Aorta (tissue), 5 donors: Measurements from ENCODE around the gene TKT. TPM values are rescaled to one million over a fixed set of nuclear protein-coding genes. Genes with fewer than 3 reads are reported as not detected.
"Not testable (repeated sequence)": the region's sequence is repeated elsewhere in the genome, so short reads cannot be mapped to it uniquely, and the experiment has no call there.

Experiments
- ATAC-seq: fragments of 200-7000 bp; cut with Tn5 transposase; one replicate; pipeline ENCODE4 v1.9.1; 2022; ENCODE audit warnings: moderate library complexity; ENCODE audit not compliant: low FRiP score
- DNase-seq, 2 donors: peaks; one replicate each; pipeline ENCODE4 v3.0.0-alpha.2; 2020
- H3K27ac ChIP-seq, 2 donors: one replicate each; pipeline ENCODE4 v1.5.1; 2013; ENCODE audit warnings: low read length in 2 of 2, mild to moderate bottlenecking in 2 of 2, moderate library complexity in 2 of 2, control low read depth in 1 of 2, inconsistent platforms in 1 of 2, low read depth in 1 of 2
- H3K27me3 ChIP-seq, 2 donors: one replicate each; pipeline ENCODE4 v1.6.1; 2013; ENCODE audit warnings: control low read depth in 1 of 2, low read length in 1 of 2, mild to moderate bottlenecking in 1 of 2, moderate library complexity in 1 of 2; ENCODE audit not compliant: insufficient read depth in 2 of 2, control insufficient read depth in 1 of 2
- H3K36me3 ChIP-seq, 2 donors: one replicate each; pipeline ENCODE4 v1.6.1; 2013; ENCODE audit warnings: control low read depth in 1 of 2, low read length in 1 of 2, mild to moderate bottlenecking in 1 of 2; ENCODE audit not compliant: insufficient read depth in 2 of 2, control insufficient read depth in 1 of 2
- H3K4me1 ChIP-seq, 2 donors: one replicate each; pipeline ENCODE4 v1.6.1; 2013; ENCODE audit warnings: low read length in 2 of 2, control low read depth in 1 of 2, mild to moderate bottlenecking in 1 of 2, moderate library complexity in 1 of 2; ENCODE audit not compliant: insufficient read depth in 2 of 2, control insufficient read depth in 1 of 2
- H3K4me3 ChIP-seq, 2 donors: one replicate each; pipeline ENCODE4 v1.5.1; 2013; ENCODE audit warnings: low read length in 2 of 2, control low read depth in 1 of 2, mild to moderate bottlenecking in 1 of 2
- H3K9me3 ChIP-seq: one replicate; pipeline ENCODE4 v1.6.1; 2013; ENCODE audit warnings: mild to moderate bottlenecking, low read length; ENCODE audit not compliant: control insufficient read depth
- WGBS, 2 donors: extraction: QIAGEN DNeasy Blood & Tissue Kit; methylation state at CpG; one replicate each; pipeline ENCODE4 v1.1.7; 2013; 5-methylcytosine and 5-hydroxymethylcytosine counted together
- intact Hi-C, 2 donors: fragments of 100-400 bp; cut with DNase I; formaldehyde crosslinking; loops; one replicate each; pipeline versions ENCODE4 v1.14.2 to v1.15.0; 2022
- polyA plus RNA-seq, 2 donors: library from polyadenylated mRNA; stranded (reverse); fragments of 200-250 nt; gene quantifications; one replicate each; pipeline ENCODE4 v1.2.3, GENCODE V29; 2013
- total RNA-seq, 2 donors: library from RNA; stranded (reverse); fragmentation: NEBNext Ultra II Directional; extraction: Animal tissue kit (Norgen Biotek cat#: 25700); gene quantifications; one replicate each; pipeline ENCODE4 v1.2.1, GENCODE V29; 2021
- donor health status: healthy with polysubstance abuse.
- donor health status: Bipolar disorder and iron deficiency.
- donor health status: DM: no; HTN: no; CAD: no.
- donor health status: DM: no; HTN: no; CAD: no.
- donor health status: DM: yes; HTN: yes; CAD: no.

Gene TKT
- total and polyA plus RNA-seq, 4 donors, result 92.4 to 208 (median 146) TPM

DNA sequence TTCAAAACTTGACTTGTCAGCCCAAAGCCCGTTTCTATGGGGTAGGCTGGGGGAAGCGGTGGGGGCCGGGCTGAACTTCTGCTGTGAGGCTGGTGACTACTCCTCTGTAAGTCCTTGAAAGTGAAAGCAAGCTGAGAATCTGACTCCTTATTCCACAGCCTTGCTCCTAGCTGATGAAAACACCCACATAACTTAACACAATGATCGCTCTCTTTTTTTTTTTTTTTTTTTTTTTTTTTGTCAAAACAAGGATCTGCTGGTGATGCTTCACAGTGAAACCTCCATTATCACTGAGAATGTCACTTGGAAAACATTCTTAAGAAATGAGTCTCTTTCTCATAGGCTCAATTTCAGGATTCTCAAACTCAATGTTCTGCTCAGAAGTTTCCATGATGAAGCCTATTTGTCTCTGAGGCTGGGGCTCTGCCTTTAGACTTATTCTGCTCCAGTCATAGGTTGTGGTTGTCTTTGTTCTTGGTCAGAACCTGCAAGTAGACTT, 31.4 kb upstream of the TKT start:
- 66 to 71% methylated on average over 4 of the region's 4 CpGs for WGBS, 2 donors
- intact Hi-C loops, result no loop called here
- H3K36me3 ChIP-seq, result peaks cover 1 to 22% of the 10 kb centered on the region in 2 donors
- no peak for DNase-seq
- H3K27ac ChIP-seq, result no peak overlapping the region
- no peaks in the 10 kb centered on the region for H3K4me1 ChIP-seq
- no peak overlapping the region for H3K4me3 ChIP-seq
- no peaks in the 10 kb centered on the region for H3K27me3 ChIP-seq
- no peaks in the 10 kb centered on the region for H3K9me3 ChIP-seq
- no peak for ATAC-seq

DNA sequence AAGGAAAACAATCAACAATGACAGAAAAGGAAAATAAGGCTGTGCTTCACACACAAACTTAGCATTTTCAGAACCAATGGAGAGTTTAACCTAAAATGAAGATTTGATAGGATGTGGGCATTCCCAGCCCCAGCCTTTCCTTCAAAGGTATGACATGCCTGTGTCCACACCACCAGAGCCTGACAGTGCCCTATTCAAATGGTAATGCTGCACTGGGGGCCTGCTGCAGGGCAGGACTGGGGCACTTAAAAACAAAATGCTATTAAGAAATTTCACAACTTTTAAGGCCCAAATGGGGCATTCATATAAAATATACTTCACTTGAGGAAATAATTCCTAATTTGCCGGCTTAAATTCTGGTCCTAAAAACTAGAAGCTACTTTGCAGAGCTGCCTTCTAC, 30.9 kb upstream of the TKT start:
- H3K27me3 ChIP-seq, result no peaks in the 10 kb centered on the region
- no peaks in the 10 kb centered on the region for H3K4me1 ChIP-seq
- H3K27ac ChIP-seq, result no peak overlapping the region
- no peak overlapping the region for H3K4me3 ChIP-seq
- H3K36me3 ChIP-seq, result peaks cover 1 to 22% of the 10 kb centered on the region in 2 donors
- DNase-seq, result no peak
- no peaks in the 10 kb centered on the region for H3K9me3 ChIP-seq
- intact Hi-C loops, result no loop called here
- 52 to 67% methylated on average over 1 of the region's 1 CpG for WGBS, 2 donors
- ATAC-seq, result no peak

- intact Hi-C loops, result no loop called here
- Histone ChIP-seq H3K4me3 (no peak overlapping the region), H3K27ac (no peak overlapping the region), H3K9me3 (no peaks in the 10 kb centered on the region), H3K4me1 (no peaks in the 10 kb centered on the region), H3K36me3 (peaks cover 1 to 18% of the 10 kb centered on the region in 2 donors), H3K27me3 (no peaks in the 10 kb centered on the region)
- ATAC-seq (no peak), DNase-seq (no peak)
- 88 to 89% methylated on average over 8 of the region's 8 CpGs for WGBS, 2 donors
These were observed 26.8 kb upstream of the TKT start for GRCh38 chr3:53282581-53282980.

- intact Hi-C loops, result no loop called here
- H3K4me3 ChIP-seq, result no peak overlapping the region
- no peak overlapping the region for H3K27ac ChIP-seq
- H3K9me3 ChIP-seq, result no peaks in the 10 kb centered on the region
- no peaks in the 10 kb centered on the region for H3K27me3 ChIP-seq
- ATAC-seq, result no peak
- whole genome bisulfite sequencing, 2 donors, result 68 to 79% methylated on average over 4 of the region's 4 CpGs
- DNase-seq, result no peak
- peaks cover 0 to 8% of the 10 kb centered on the region in 2 donors for H3K36me3 ChIP-seq
- no peaks in the 10 kb centered on the region for H3K4me1 ChIP-seq
These were observed 22.8 kb upstream of the TKT start for GRCh38 chr3:53278667-53279066.

DNA sequence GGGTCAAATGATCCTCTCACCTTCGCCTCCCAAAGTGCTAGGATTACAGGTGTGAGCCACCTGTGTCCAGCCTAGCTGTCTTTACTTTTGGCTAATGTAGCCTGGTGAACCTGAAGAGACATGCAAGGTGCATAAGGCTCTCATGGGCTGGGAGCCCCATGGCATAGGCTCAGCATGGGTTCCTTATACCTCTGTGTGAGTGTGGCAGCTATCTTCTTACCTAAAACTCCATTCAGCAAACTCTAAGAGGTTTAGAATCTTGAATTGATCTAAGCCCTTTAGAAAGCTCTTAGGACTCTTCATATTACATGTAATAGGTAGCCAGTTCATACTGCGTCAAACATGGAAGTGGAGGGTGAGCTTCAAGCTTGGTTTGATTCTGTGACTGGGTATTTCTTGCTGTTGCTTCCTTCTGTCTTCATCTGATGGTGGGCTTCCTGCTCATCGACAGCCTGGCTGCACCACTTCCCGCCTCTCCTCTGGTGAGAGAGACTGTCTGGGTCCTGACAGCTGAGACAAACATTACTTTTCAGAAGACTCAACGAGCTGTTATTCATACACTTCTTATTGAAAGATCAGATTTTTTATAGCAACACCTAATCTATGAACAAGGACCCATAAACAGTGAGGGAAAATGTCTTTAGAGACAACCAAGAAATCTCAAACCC, 19.2 kb upstream of the TKT start:
- H3K36me3 ChIP-seq, result no peaks in the 10 kb centered on the region
- H3K27me3 ChIP-seq, result no peaks in the 10 kb centered on the region
- WGBS, 2 donors, result 57 to 59% methylated on average over 5 of the region's 5 CpGs
- intact Hi-C loops, result loop anchor here in 1 of 2 donors (5.0 kb wide), 1 partner anchor 38 kb away; no protein-coding TSS in a partner anchor
- DNase-seq, result no peak
- H3K4me3 ChIP-seq, result no peak overlapping the region
- no peaks in the 10 kb centered on the region for H3K4me1 ChIP-seq
- no peak overlapping the region for H3K27ac ChIP-seq
- no peaks in the 10 kb centered on the region for H3K9me3 ChIP-seq
- no peak for ATAC-seq

DNA sequence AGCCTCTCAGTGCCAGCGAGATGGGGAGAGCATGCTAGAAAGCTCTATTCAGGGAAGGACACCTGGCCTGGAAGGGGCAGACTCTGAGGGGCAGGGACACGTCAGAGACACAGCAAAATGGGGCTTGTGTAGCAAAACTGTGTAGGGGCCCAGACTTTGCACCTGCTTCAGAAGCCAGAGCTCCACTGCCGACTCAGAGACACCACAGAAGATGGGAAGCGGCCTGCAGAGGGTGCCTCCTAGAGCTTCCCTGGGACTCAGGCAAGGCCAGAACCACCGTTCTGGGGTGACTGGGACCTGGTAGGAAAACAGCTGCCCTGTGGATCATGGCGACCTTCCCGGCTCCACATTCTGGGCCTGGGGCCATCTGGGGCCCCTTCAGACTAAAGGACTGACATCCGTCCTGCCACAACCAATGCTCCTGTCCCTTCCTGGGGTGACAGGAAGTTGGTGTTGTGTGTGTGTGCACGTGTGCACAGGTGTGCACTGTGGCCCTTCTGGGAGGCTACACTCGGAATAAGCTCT, 17.4 kb upstream of the TKT start:
- WGBS, 2 donors, result 79 to 84% methylated on average over 10 of the region's 10 CpGs
- intact Hi-C loops, result loop anchor here in 1 of 2 donors (5.0 kb wide), 1 partner anchor 36 kb away; no protein-coding TSS in a partner anchor
- Histone ChIP-seq H3K27me3 (no peaks in the 10 kb centered on the region), H3K4me1 (no peaks in the 10 kb centered on the region), H3K9me3 (no peaks in the 10 kb centered on the region), H3K27ac (no peak overlapping the region), H3K36me3 (no peaks in the 10 kb centered on the region), H3K4me3 (no peak overlapping the region)
- no peak for DNase-seq
- ATAC-seq, result no peak

GRCh38 chr3:53269888-53270880, 14.4 kb upstream of the TKT start:
- H3K27ac ChIP-seq, result peak overlapping the region; percentile 89 to 94
- H3K4me1 ChIP-seq, result no peaks in the 10 kb centered on the region
- no peaks in the 10 kb centered on the region for H3K27me3 ChIP-seq
- no peaks in the 10 kb centered on the region for H3K36me3 ChIP-seq
- 11 to 12% methylated on average over 12 of the region's 12 CpGs for WGBS, 2 donors
- no peak overlapping the region for H3K4me3 ChIP-seq
- H3K9me3 ChIP-seq, result no peaks in the 10 kb centered on the region
- intact Hi-C loops, result loop anchor here in 1 of 2 donors (5.0 kb wide), 1 partner anchor 33 kb away; no protein-coding TSS in a partner anchor
- DNase-seq (peak; percentile 93 to 95), ATAC-seq (peak; percentile 96)

DNA sequence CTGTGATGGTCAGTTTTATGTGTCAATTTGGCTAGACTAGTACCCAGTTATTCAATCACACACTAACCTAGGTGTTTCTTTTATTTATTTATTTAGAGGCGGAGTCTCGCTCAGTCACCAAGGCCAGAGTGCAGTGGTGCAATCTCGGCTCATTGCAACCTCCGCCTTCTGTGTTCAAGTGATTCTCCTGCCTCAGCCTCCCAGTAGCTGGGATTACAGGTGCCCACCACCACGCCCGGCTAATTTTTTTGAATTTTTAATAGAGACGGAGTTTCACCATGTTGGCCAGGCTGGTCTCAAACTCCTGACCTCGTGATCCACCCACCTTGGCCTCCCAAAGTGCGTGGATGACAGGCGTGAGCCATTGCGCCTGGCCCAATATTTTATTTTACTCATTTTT, 13.4 kb upstream of the TKT start:
- not testable (repeated sequence) for DNase-seq
- H3K27ac ChIP-seq, result peak overlapping the region in 1 of 2 donors; percentile 67
- 96% methylated on average over 11 of the region's 11 CpGs for WGBS, 2 donors

More for the DNA sequence above, 13.4 kb upstream of the TKT start:
- H3K36me3 ChIP-seq, H3K9me3 ChIP-seq, intact Hi-C loops, ATAC-seq, H3K4me3 ChIP-seq, H3K27me3 ChIP-seq, H3K4me1 ChIP-seq: not testable (repeated sequence)
